HEK293 (cell line): ENCODE data around the gene PPP1R1B.

Experiments used
- CTCF ChIA-PET: fragments of 350-600 bp; formaldehyde crosslinking; extraction: SDS; loops from one replicate; lab custom pipeline; 2021; ENCODE audit warnings: antibody characterized with exemption; lab: Yijun Ruan, JAX
- POLR2A ChIA-PET: fragments of 300-600 bp; formaldehyde crosslinking; extraction: SDS; loops from one replicate; lab custom pipeline; 2020; ENCODE audit warnings: antibody characterized with exemption, inconsistent platforms; lab: Yijun Ruan, JAX
- H3K27ac ChIP-seq: fragments of 200-500 bp; sonication (Bioruptor generic); 2 replicates; pipeline ENCODE4 v1.5.1; 2014; ENCODE audit warnings: low read depth, low read length, control low read depth, inconsistent platforms; ENCODE audit errors: extremely low read depth
- H3K36me3 ChIP-seq, 2 experiments: fragments of 200-500 bp in 1 of 2; sonication (Bioruptor generic) in 1 of 2; 1 replicate in 1 of 2; 2 replicates in 1 of 2; pipeline ENCODE4 v1.5.1; 2014 to 2017; ENCODE audit warnings: inconsistent platforms in 2 of 2, low read length in 2 of 2; ENCODE audit not compliant: control insufficient read depth in 2 of 2, insufficient read depth in 1 of 2
- H3K4me1 ChIP-seq: fragments of 200-500 bp; sonication (Bioruptor generic); 2 replicates; pipeline ENCODE4 v1.5.1; 2014; ENCODE audit warnings: mild to moderate bottlenecking, low read length, inconsistent platforms; ENCODE audit not compliant: control insufficient read depth, insufficient read depth
- H3K4me3 ChIP-seq: 2 replicates; pipeline ENCODE4 v1.5.1; 2011; ENCODE audit warnings: low read depth, mild to moderate bottlenecking, control low read depth, low read length, moderate library complexity
- H3K9me3 ChIP-seq: fragments of 200-500 bp; sonication (Bioruptor generic); 2 replicates; pipeline ENCODE4 v1.5.1; 2014; ENCODE audit warnings: low read depth, low read length, inconsistent platforms; ENCODE audit not compliant: control insufficient read depth, insufficient read depth
- CTCF ChIP-seq: fragments of 450-650 bp; formaldehyde crosslinking; IDR thresholded peaks from 2 replicates; pipeline ENCODE4 v1.5.1; 2016; ENCODE audit warnings: missing biosample characterization, missing genetic modification characterization
- HIC1 ChIP-seq: fragments of 450-650 bp; formaldehyde crosslinking; IDR thresholded peaks from 2 replicates; pipeline ENCODE4 v1.5.1; 2016; ENCODE audit warnings: missing biosample characterization, missing genetic modification characterization
- PRDM1 ChIP-seq: fragments of 450-650 bp; formaldehyde crosslinking; IDR thresholded peaks from 2 replicates; pipeline ENCODE4; 2016; ENCODE audit warnings: missing biosample characterization, missing genetic modification characterization
- ZFHX2 ChIP-seq: fragments of 450-650 bp; formaldehyde crosslinking; conservative IDR thresholded peaks from 2 replicates; pipeline ENCODE4 v1.5.1; 2016; ENCODE audit warnings: missing biosample characterization, missing genetic modification characterization
- ZNF112 ChIP-seq: fragments of 450-650 bp; formaldehyde crosslinking; IDR thresholded peaks from 2 replicates; pipeline ENCODE4 v1.5.0; 2017; ENCODE audit warnings: missing biosample characterization, missing genetic modification characterization
- ZNF132 ChIP-seq: fragments of 450-650 bp; formaldehyde crosslinking; IDR thresholded peaks from 2 replicates; pipeline ENCODE4 v1.5.1; 2017; ENCODE audit warnings: missing biosample characterization, missing genetic modification characterization, borderline replicate concordance
- ZNF366 ChIP-seq: fragments of 450-650 bp; formaldehyde crosslinking; conservative IDR thresholded peaks from 2 replicates; pipeline ENCODE4 v1.5.1; 2016; ENCODE audit warnings: missing biosample characterization, missing genetic modification characterization
- ZNF610 ChIP-seq: fragments of 450-650 bp; formaldehyde crosslinking; IDR thresholded peaks from 2 replicates; pipeline ENCODE4 v1.5.1; 2016; ENCODE audit warnings: missing biosample characterization, missing genetic modification characterization, borderline replicate concordance
- ZNF624 ChIP-seq: fragments of 450-650 bp; formaldehyde crosslinking; IDR thresholded peaks from 2 replicates; pipeline ENCODE4 v1.5.1; 2017; ENCODE audit warnings: missing biosample characterization, missing genetic modification characterization
- ZNF664 ChIP-seq: fragments of 450-650 bp; formaldehyde crosslinking; IDR thresholded peaks from 2 replicates; pipeline ENCODE4 v1.5.1; 2016; ENCODE audit warnings: missing biosample characterization, missing genetic modification characterization
- ZNF747 ChIP-seq: fragments of 450-650 bp; formaldehyde crosslinking; IDR thresholded peaks from 2 replicates; pipeline ENCODE4 v1.5.1; 2016; ENCODE audit warnings: missing biosample characterization, missing genetic modification characterization
- TF ChIP-seq, protein P1 (sequence below): fragments of 450-650 bp; formaldehyde crosslinking; IDR thresholded peaks from 2 replicates; pipeline ENCODE4 v1.5.1; 2016; ENCODE audit warnings: missing biosample characterization, missing genetic modification characterization
- TF ChIP-seq, protein P2 (sequence below): fragments of 450-650 bp; formaldehyde crosslinking; IDR thresholded peaks from 2 replicates; pipeline ENCODE4 v1.5.1; 2017; ENCODE audit warnings: missing biosample characterization, missing genetic modification characterization
- TF ChIP-seq, protein P3 (sequence below): fragments of 450-650 bp; formaldehyde crosslinking; IDR thresholded peaks from 2 replicates; pipeline ENCODE4 v1.5.1; 2016; ENCODE audit warnings: missing biosample characterization, missing genetic modification characterization
- TF ChIP-seq, protein P4 (sequence below): fragments of 450-650 bp; formaldehyde crosslinking; IDR thresholded peaks from 2 replicates; pipeline ENCODE4 v1.5.1; 2016; ENCODE audit warnings: missing biosample characterization, missing genetic modification characterization

Gene PPP1R1B

GRCh38 chr17:39667945-39668924 lies 41.5 kb downstream of the PPP1R1B start, which contains the start of gene PNMT (continued):
- TF ChIP-seq CTCF (tag by site-specific recombination), result peak; percentile 96
- TF ChIP-seq, protein P1, sequence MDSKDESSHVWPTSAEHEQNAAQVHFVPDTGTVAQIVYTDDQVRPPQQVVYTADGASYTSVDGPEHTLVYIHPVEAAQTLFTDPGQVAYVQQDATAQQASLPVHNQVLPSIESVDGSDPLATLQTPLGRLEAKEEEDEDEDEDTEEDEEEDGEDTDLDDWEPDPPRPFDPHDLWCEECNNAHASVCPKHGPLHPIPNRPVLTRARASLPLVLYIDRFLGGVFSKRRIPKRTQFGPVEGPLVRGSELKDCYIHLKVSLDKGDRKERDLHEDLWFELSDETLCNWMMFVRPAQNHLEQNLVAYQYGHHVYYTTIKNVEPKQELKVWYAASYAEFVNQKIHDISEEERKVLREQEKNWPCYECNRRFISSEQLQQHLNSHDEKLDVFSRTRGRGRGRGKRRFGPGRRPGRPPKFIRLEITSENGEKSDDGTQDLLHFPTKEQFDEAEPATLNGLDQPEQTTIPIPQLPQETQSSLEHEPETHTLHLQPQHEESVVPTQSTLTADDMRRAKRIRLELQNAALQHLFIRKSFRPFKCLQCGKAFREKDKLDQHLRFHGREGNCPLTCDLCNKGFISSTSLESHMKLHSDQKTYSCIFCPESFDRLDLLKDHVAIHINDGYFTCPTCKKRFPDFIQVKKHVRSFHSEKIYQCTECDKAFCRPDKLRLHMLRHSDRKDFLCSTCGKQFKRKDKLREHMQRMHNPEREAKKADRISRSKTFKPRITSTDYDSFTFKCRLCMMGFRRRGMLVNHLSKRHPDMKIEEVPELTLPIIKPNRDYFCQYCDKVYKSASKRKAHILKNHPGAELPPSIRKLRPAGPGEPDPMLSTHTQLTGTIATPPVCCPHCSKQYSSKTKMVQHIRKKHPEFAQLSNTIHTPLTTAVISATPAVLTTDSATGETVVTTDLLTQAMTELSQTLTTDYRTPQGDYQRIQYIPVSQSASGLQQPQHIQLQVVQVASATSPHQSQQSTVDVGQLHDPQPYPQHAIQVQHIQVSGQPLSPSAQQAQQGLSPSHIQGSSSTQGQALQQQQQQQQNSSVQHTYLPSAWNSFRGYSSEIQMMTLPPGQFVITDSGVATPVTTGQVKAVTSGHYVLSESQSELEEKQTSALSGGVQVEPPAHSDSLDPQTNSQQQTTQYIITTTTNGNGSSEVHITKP (tag by site-specific recombination), result peak; percentile 56; the same call in 1 of the 2 replicates
- no peak for TF ChIP-seq ZNF624 (tag by site-specific recombination)
- TF ChIP-seq, protein P2, sequence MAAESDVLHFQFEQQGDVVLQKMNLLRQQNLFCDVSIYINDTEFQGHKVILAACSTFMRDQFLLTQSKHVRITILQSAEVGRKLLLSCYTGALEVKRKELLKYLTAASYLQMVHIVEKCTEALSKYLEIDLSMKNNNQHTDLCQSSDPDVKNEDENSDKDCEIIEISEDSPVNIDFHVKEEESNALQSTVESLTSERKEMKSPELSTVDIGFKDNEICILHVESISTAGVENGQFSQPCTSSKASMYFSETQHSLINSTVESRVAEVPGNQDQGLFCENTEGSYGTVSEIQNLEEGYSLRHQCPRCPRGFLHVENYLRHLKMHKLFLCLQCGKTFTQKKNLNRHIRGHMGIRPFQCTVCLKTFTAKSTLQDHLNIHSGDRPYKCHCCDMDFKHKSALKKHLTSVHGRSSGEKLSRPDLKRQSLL (tag by site-specific recombination), result 0 out of 2 replicates have a peak, but pooled peaks have one; percentile 12
- TF ChIP-seq ZNF132, result no peak
- TF ChIP-seq ZNF366, result peak; percentile 63; the same call in 1 of the 2 replicates
- TF ChIP-seq PRDM1 (tag by site-specific recombination), result peak; percentile 86
- no peak for TF ChIP-seq ZNF664 (tag by site-specific recombination)

- TF ChIP-seq ZNF610 (tag by site-specific recombination) (no peak), ZNF112 (tag by site-specific recombination) (no peak), ZFHX2 (tag by site-specific recombination) (no peak), HIC1 (0 out of 2 replicates have a peak, but pooled peaks have one; percentile 19), ZNF132 (no peak), ZNF747 (no peak)
- TF ChIP-seq, protein P3, sequence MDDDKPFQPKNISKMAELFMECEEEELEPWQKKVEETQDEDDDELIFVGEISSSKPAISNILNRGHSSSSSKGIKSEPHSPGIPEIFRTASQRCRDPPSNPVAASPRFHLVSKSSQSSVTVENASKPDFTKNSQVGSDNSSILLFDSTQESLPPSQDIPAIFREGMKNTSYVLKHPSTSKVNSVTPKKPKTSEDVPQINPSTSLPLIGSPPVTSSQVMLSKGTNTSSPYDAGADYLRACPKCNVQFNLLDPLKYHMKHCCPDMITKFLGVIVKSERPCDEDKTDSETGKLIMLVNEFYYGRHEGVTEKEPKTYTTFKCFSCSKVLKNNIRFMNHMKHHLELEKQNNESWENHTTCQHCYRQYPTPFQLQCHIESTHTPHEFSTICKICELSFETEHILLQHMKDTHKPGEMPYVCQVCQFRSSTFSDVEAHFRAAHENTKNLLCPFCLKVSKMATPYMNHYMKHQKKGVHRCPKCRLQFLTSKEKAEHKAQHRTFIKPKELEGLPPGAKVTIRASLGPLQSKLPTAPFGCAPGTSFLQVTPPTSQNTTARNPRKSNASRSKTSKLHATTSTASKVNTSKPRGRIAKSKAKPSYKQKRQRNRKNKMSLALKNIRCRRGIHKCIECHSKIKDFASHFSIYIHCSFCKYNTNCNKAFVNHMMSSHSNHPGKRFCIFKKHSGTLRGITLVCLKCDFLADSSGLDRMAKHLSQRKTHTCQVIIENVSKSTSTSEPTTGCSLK, result no peak
- TF ChIP-seq, protein P4, sequence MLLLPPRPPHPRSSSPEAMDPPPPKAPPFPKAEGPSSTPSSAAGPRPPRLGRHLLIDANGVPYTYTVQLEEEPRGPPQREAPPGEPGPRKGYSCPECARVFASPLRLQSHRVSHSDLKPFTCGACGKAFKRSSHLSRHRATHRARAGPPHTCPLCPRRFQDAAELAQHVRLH, result no peak
- TF ChIP-seq, all 188 proteins: peak for 1
- Histone ChIP-seq H3K36me3 (no peaks in the 10 kb centered on the region), H3K9me3 (no peaks in the 10 kb centered on the region), H3K4me3 (no peak overlapping the region), H3K4me1 (peaks cover 5% of the 10 kb centered on the region), H3K27ac (no peak overlapping the region)
- ChIA-PET POLR2A (interaction anchor here (0.7 to 4.0 kb wide), 4 partner anchors 17 to 59 kb away, joined by 5 to 17 read pairs (median 8); partner anchors contain the start of genes ERBB2 and PGAP3), CTCF (interaction anchor here (0.6 to 11.6 kb wide), 8 partner anchors 19 to 463 kb away, joined by 3 to 168 read pairs (median 20); partner anchors contain the start of genes MIEN1 and PPP1R1B)
Observed at GRCh38 chr17:39669897-39670735, 43.4 kb downstream of the PPP1R1B start.
